NCI-H2196 treated with DMSO at 0.1 percent for 48 hours (cell line): Measurements from ENCODE around the gene BET1L.
"Not testable (repeated sequence)": the region's sequence is repeated elsewhere in the genome, so short reads cannot be mapped to it uniquely, and the experiment has no call there.

ENCODE experiments used
- DNase-seq: peaks from one replicate; lab custom pipeline; 2025; ENCODE audit not compliant: unreplicated experiment; lab: John Stamatoyannopoulos, UW

BET1L gene, protein sequence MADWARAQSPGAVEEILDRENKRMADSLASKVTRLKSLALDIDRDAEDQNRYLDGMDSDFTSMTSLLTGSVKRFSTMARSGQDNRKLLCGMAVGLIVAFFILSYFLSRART

GRCh38 chr11:207208-207862, at the start of gene BET1L, which contains the start of gene RIC8A:
Gene BET1L (minus strand): TSS chr11:207399. CDS start chr11:207321, 78 bp downstream.
Gene RIC8A (plus strand): TSS chr11:207708. CDS start chr11:208855, 1,147 bp downstream.
- DNase-seq, result peak; percentile 95

DNA sequence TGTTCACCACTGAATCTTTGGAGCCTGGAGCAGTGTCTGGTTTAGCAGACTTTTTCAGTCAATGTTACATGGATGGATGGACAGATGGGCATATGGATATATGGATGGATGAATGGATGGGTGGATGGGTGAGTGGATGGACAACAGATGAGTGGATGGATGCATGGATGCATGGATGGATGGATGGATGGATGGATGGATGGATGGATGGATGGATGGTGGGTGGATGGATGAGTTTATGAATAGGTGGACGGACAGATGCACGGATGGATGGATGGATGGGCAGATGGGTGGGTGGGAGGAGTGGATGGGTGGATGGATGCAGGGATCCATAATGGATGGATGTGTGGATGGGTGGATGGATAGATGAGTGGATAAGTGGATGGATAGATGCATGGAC, 48.6 kb upstream of the BET1L start:
- DNase-seq, result no peak

DNA sequence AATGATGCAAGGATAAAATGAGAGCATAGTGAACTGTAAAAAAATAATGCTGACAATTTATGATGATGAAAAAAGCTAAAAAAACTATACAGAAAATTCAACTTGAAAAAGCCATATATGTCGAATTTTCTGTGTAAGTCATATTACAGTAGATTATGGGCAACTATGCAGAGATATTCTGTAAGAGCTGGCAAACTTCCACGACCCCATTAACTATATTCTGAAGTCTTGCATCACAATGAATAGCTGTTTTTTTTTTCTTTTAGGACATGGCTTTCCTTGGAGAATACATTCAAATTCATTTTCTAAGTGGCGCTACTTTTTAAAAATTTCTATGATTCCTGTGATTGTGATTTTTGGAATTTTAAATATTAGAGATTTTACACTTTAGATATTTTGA, 48.0 kb upstream of the BET1L start:
- DNase-seq, result no peak

- no peak for DNase-seq
Measured at GRCh38 chr11:253886-254270, 46.7 kb upstream of the BET1L start.

DNA sequence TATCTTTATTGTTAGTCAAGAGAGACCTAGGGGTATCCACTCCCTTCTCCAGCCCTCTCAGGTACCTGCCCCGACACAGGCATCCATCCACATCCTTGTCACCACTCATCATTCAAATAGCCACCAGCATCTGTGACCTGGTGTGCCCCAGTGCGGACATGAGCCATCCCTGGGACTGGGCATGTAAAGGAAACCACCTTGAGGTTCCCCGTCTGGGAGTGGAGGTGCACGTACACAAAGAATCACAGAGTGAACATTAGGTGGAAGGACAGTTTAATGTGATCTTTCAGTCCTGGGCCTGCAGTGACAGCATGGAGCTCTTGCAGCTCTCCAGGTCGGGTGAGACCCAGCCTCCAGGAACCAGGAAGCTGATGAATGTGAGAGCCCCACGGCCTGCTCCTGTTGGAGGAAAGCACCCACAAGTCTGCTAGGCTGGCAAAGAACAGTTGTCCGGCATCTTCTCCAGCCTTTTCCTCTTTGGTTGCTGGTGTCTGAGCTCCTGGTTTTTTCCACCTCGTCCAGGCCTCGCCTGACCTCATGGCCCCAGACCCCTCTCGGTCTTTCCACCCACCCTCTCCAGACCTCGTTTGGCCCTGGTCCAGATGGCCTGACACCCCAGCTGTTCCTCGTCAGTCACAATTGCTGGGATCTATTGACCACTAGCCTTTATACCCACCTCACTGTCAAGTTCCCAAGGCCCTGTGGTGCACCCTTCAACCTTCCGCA, 46.1 kb upstream of the BET1L start:
- no peak for DNase-seq

DNA sequence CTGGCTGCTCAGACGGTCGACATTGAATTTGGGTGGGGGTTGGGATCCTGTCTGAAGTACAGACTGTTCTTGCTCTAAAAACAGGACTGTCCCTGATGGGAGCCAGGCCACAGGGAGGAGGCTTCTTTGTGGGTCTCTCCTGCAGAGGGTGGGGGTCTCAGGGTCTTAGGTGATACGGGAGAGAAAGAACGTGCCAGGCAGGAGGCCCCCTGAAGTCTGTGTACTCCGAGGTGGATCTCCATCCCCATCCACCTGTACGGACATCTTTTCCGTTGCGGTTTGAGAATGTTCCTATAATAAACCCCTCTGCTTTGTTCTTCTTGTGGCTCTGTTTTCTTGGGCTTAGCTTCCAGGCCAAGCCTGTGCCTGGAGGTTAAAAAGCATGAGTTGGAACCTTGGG, 45.5 kb upstream of the BET1L start:
- no peak for DNase-seq

- DNase-seq, result no peak
Measured at GRCh38 chr11:251550-251949, 44.4 kb upstream of the BET1L start.

DNA sequence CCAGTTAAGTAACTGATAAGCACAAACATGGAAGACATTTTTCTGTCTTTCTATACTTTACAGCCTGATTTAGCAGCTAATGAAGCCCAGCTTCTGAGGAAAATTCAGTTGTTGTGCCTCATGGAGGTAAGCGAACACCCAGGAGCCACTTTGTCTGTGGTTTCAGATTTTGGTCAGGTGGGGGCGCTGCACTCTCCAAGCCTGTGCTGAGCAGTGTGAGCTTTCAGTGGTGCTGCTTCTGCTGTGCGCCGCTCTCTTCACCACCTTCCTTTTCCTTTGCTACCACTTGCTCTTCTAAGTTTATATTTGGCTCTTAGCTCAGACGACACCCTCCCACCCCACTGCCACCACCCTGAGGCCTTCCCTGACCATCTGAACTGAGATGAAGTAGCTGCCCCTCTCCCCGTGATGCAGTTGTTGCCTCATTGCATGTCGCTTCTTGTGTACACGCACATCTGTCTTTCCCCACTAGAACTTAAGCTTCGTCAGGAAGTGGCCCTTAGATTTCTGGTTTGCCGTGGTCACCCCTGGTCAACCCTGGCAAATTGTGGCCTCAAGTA, 43.6 kb upstream of the BET1L start:
- DNase-seq, result peak; percentile 36

DNA sequence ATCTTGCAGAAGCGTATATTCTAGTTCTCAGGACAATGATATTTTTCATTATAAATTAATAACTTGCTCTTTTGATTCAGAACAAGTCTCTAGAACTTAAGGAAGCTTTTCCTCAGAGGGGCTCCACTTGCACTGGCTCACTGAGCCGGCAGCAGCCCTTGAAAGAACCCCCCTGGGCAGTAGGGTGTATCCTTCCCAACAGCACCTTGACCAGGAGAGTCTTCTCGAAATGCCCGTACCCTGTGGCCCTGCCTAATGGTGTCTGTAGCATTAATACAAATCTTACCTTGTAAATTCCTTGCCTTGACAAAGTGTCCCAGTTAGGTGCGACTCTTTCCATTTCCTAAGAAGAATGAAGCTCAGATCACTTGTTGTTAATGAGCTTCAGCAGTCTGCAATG, 43.1 kb upstream of the BET1L start:
- DNase-seq, result no peak

- no peak for DNase-seq
Measured at GRCh38 chr11:249062-249461, 41.9 kb upstream of the BET1L start.

DNA sequence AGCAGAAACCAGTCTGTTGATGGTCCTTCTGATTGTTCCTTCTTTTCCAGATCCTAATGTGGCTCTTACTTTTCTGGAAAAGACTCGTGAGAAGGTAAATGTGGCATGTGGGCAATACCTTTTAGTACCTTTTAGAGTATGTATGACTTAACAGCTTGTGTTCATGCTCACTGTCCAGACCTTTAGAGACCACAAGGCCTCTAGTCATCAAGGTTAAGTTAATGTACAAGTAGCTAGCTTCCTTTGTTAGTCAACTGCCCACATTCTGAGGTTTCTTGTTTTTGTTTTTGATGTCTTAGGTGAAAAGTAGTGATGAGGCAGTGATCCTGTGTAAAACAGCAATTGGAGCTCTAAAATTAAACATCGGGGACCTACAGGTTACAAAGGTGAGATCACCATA, 37.2 kb upstream of the BET1L start:
- DNase-seq, result no peak

DNA sequence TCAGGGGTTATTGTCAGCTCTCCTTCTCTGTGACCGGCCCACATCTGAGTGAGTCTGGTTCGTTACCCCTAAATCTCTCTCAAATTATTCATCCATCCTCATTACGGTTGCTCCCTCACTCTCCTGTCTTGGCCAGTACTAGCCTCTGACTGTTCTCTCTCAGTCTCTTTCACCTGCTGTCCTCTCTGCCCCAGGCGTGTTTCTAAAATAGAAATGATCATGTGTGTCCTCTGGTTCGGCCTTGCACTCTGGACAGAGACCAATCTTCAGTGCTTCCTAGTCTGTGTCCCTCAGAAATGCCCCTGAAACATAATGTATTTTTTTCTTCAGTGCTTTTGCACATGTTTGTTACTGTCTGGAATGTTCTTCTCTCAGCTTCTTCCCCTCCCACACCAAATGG, 34.4 kb upstream of the BET1L start:
- DNase-seq, result no peak

DNA sequence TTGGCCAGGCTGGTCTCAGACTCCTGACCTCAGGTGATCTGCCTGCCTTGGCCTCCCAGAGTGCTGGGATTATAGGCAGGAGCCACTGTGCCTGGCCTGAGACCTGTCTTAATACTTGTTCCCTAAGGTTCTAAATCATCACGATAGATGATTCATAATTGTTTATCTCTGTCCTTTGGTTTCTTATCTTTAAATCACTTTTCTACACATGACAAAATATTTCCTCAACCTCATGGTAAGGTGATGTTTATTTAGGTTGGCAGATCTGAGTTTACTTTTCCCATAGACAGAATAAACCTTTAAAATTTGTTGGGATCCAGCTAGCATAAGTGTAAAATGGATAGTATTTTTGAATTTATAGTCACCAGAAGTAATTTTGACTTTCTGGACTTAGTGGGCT, 33.1 kb upstream of the BET1L start:
- DNase-seq, result no peak

- DNase-seq, result not testable (repeated sequence)
Measured at GRCh38 chr11:238346-238745, 31.1 kb upstream of the BET1L start.

DNA sequence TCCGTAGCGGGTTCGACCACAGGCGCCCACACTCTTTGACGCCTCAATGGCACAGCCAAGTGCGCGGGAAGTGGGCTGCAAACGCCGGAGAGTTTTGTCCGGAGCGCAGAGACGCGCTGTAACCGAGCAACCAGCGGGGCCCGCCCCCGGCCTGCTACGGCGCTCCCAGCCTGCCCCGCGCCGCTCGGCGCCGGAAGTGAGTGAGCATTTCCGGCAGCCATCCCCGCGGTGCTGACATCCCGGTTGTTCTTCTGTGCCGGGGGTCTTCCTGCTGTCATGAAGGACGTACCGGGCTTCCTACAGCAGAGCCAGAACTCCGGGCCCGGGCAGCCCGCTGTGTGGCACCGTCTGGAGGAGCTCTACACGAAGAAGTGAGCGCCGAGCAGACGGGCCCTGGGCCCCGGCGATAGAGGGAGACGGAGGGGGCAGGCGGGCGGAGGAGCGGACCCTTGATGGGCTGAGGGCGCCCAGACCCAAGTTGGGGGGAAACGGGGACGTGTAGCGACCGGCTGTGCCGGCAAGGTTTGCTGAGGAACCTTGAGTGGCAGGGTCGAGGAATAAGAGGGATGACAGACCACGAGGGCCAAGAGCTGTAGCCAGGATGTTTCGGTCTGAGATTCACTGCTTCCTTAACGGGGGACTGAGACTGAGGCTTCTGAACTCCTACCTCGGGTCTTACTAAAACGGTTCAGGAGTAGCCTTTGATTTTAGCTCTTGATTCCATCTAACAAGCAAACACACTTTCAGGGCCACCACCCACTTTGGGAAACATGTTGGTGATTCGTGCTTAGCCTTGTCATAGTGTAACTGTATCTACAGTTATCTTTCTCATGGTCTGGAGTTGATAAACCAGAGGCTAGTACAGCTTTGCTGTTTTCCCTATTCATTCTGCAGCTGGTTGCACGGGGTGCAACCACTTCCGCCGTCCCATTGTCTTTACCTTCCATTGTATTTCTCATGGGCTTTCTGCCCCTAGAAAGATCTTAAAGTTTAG, 29.9 kb upstream of the BET1L start, which contains the start of gene PSMD13:
Gene PSMD13, plus strand, starts transcription at position 203 of the 994 bp plus-strand sequence. Its CDS starts 74 bp downstream, at position 277.
- DNase-seq, result peak; percentile 74

DNA sequence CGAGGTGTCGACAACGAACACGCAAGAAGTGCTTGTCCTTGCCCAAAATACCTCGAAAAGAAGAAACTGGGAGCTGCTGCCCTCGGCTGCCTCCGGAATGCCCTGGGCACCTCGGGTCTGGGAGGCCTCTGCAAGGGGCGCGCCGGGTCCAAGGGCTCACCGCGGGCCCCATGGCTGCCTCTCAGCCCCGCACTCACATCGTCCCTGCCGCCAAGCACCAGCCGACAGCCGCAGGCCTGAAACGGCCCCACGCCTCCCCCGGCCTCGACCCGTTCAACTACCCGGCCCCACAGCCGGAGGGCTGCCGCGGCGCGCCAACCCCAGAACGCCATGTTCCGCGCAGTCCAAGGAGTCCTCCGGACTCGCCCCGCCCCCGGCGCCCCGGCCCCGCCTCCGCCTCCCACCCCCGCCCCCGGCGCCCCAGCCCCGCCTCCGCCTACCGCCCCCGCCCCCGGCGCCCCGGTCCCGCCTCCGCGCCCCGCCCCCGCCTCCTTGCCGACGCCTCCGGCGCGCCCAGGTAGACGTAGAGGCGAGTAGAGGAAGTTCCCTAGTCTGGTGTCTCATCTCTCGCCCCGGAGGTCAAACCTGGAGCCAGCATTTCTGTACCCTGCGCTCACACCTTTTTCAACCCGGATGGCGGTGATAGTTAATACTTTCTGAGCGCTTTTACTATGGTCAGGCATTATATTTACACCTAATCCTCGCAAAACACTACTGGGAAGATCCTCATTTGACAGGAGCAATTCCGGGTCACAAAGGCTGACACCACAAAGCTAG, 29.0 kb upstream of the BET1L start, which contains the start of gene SIRT3:
Gene SIRT3, minus strand, starts transcription at position 346 of the 777 bp plus-strand sequence. Its CDS starts 14 bp downstream, at position 332.
- peak; percentile 76 for DNase-seq

- DNase-seq, result no peak
Measured at GRCh38 chr11:235609-235996, 28.4 kb upstream of the BET1L start.

GRCh38 chr11:235180-235579, 28.0 kb upstream of the BET1L start:
- no peak for DNase-seq

DNA sequence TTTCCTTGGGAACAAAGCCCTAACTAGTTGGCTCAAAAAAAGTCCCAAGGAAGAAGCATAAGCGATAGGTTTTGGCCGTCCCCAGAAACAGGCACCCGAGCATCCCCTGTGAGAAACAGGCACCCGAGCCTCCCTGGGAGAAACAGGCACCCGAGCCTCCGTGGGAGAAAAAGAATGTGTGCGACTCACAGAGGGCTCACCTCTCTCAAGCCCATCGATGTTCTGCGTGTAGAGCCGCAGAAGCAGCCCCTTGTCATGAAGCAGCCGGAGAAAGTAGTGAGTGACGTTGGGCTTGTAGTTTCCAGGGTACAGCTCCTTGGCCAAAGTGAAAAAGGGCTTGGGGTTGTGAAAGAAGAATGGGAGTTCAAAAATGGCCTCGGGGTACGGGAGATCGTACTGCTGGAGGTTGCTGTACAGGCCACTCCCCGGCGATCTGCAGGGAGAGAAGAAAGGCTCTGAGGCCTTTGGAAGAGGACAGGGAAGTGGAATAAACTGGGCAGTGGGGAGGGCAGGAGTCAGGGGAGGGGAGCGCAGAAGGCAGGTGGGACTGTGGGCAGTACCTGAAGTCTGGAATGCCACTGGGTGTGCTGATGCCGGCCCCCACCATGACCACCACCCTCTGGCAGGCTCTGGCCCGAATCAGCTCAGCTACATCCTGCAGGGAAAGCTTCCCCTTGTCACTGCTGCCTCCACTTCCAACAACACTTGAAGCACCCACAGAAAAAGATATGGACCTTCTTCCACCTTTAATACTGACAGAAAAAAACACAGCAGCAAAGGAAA, 25.8 kb upstream of the BET1L start:
- no peak for DNase-seq
